Activated T-cell treated with anti-CD3 and anti-CD28 coated beads for 48 hours (primary cell): Measurements from ENCODE around the gene GRK4.
"Not testable (repeated sequence)": the region's sequence is repeated elsewhere in the genome, so short reads cannot be mapped to it uniquely, and the experiment has no call there.

ENCODE experiments used
- DNase-seq: peaks from one replicate; pipeline ENCODE4 v3.0.0-alpha.2; 2020; ENCODE audit warnings: low read depth

The GRK4 gene

DNA sequence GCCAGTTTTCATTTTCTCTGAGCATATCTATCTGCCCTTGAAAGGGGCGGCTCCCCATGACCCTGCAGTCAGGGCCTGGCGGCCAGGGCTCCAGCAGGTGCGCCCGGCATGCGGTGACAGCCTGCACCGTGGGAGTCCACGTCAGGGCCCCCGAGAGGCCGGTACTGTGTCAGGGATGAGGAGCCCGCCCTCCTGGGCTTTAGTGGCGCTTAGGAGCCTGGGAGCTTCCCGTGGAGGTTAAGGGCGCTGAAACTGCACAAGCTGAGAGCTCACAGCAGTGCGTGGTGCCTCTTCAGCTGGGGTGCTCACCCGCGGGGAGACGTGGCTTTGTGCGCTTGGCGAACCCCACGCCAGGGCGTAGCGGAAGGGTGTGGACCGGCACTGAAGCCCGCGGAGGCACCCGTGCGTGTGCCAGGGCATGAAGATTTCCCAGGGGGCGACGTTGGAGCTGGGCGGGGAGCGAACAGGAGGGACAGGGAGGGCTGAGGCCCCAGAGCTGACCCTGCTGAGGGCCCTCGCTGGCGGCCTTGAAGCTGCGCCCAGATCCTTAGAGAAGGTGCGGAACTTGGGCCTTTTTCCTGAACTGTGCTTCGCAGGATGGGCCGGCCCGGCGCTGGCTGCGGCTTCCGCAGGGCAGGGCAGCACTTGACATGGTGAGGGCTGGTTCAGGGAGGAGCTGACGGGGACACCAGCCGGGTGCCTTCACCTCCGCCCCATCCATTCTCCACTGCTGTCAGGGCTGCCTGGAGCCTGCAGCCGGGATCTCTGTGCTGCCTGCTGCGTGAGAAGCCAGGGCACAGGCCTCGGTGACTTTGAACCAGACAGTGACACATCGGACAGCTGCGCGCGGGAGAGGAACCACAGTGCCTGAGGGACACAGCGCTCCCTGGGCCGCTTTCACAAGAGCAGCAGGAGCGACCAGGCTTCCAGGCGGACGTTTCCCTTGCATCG, 78.1 kb downstream of the GRK4 start:
- DNase-seq: peak; percentile 34

DNA sequence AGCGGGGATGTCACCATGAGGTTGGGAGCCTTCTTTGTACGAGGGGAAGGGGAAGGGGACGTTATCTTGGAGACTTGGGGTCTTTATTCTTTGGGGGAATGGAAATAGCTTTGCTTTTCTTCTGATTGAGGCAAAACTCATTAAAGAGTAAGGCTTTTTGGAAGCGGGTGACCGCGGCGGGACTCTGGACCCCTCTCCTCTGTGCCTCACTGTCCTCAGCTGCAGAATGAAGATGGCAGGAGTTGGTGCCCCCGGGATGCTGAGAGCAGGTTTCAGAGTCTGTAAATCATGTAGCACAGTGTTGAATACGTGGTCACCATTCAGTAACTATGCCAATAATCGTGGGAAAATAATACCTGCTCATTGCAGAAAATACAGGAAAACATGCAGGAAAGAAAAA, 78.9 kb downstream of the GRK4 start:
- no peak for DNase-seq

GRCh38 chr4:3043282-3044020, 80.1 kb downstream of the GRK4 start:
- no peak for DNase-seq

- peak; percentile 52 for DNase-seq
These were observed 81.8 kb downstream of the GRK4 start for GRCh38 chr4:3044870-3045819.

- DNase-seq: no peak
These were observed 82.8 kb downstream of the GRK4 start for GRCh38 chr4:3046162-3046561.

- DNase-seq: no peak
These were observed 83.3 kb downstream of the GRK4 start for GRCh38 chr4:3046623-3047022.

- DNase-seq: peak; percentile 68
These were observed 84.3 kb downstream of the GRK4 start for GRCh38 chr4:3047464-3048286.

- not testable (repeated sequence) for DNase-seq
These were observed 87.9 kb downstream of the GRK4 start for GRCh38 chr4:3051141-3051897.

- DNase-seq: no peak
These were observed 90.9 kb downstream of the GRK4 start for GRCh38 chr4:3054169-3054759.

DNA sequence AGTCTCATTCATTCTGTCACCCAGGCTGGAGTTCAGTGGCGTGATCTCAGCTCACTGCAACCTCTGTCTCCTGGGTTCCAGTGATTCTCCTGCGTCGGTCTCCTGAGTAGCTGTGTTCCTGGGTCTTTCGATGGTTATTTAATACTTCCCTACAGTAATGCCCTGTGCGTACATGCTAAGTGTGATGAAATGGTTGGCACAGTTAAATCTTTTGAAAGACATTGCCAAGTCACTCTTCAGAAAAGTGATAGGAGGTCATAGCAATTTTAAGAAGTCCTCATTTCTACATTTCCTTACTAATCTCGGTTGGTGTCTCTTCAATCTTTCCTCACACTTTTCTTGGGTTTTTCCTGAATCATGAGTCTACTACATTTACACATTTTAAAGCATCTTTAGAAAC, 96.6 kb downstream of the GRK4 start:
- DNase-seq: no peak

DNA sequence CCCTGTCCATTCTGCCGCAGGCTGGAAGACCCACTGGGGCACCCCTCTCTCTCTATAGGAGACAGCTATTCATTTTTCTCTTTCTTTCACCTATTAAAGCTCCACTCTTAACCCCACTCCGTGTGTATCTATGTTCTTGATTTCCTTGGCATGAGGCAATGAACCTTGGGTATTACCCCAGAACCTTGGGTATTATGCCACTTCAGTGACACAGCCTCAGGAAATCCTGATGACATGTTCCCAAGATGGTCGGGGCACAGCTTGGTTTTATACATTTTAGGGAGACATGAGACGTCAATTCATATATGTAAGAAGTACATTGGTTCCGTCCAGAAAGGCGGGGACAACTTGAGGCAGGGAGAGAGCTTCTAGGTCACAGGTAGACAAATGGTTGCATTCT, 97.6 kb downstream of the GRK4 start:
- DNase-seq: no peak

DNA sequence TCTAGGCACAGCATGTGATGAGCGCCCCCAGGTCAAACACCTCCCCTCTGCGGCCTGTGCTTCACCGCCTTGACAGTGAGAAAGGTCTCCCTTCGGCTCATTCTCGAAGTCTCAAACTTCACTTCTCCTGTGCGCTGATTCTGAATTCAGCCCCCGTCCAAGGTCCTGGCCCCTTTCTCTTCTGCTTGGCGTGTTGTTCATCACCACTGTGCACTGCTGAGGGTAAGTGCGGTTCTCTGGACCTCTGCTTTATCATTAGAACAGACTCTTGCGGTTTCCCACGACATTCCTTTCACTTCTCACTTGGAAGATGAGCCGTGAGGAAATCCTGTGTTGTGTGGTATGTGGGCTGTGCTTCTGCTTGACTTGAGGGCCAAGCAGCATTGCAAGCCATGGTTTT, 99.1 kb downstream of the GRK4 start:
- no peak for DNase-seq

- no peak for DNase-seq
These were observed 102.2 kb downstream of the GRK4 start for GRCh38 chr4:3065551-3065950.

DNA sequence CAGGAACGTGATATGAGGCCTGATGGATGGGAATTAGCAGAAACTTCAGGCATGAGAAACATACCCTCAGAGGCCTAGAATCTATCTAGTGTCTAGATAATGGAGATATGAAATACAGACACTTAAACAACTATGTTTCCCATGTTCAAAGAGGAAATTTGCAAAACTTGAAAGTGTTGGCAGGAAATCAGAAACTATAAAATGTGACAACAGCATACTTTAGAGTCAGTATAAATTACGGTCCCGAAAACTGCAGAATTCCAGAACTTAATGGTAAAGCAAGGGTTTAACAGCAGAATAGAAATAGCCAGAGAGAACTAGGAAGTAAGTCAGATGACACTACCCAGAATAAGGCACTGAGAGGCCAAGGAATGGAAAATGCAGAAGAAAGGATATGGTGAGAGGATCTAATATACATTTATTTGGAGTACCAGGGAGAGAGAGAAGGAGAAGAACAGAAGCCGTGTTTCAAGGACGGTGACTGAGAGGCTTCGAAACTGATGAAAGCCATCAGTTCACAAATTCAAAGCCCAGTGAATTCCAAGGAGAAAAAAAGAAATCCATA, 103.5 kb downstream of the GRK4 start:
- DNase-seq: no peak

- no peak for DNase-seq
These were observed 104.2 kb downstream of the GRK4 start for GRCh38 chr4:3067473-3068001.

DNA sequence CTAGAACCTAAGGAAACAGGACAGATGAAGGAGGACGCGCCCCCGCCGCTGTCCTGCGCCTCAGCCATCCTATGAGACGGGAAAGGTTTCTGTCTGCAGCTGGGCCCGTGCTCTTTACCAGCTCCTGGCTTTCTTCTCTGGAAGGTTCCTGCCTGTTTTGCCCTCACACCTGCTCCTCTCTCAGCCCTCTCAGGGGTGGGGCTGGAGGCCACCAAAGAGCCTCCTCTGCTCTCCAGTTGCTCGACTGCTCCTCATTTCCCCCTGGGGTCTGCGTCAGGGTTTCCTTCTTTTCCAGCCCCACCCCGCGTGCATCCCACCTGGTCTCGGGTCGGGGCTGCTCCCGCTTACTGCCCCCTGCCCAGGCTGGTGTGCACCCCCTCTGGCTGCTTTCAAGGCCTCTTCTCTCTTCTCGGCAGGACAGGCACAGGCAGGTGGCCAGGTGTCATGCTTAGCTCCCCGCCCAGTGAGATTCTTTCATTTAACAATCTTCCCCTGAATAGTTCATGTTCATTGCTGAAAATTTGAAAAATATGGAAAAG, 106.4 kb downstream of the GRK4 start:
- DNase-seq: no peak

- no peak for DNase-seq
These were observed 107.5 kb downstream of the GRK4 start for GRCh38 chr4:3070709-3071500.

DNA sequence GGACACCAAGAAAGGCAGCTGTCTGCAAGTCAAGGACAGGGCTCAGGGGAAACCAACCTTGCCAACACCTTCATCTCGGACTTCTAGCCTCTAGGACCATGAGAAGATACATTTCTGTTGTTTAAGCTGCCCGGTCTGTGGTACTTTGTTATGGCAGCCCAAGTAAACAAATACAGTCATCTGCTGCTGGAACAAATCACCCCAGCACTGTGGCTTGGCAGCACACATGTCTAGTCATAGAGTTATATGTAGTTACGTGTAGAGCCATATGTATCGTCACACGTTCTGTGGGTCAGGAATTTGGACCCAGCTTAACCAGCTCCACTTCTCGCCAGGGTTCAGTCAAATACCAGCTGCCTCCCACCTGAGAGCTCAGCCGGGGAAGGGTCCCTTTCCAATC, 108.4 kb downstream of the GRK4 start:
- DNase-seq: no peak
